Esophagus (tissue), 2 donors: ENCODE measurements around the gene GABRD. TPM values are rescaled to one million over a fixed set of nuclear protein-coding genes. Genes with fewer than 3 reads are reported as not detected.

ENCODE experiments used
- H3K27ac ChIP-seq, 2 donors: one replicate each; pipeline ENCODE4 v1.5.1; 2013; ENCODE audit warnings: low read depth in 2 of 2, mild to moderate bottlenecking in 2 of 2, inconsistent platforms in 1 of 2, low read length in 1 of 2, moderate library complexity in 1 of 2
- H3K27me3 ChIP-seq, 2 donors: one replicate each; pipeline ENCODE4 v1.6.1; 2013; ENCODE audit warnings: low read length in 2 of 2, control low read depth in 1 of 2, mild to moderate bottlenecking in 1 of 2; ENCODE audit not compliant: insufficient read depth in 2 of 2, control insufficient read depth in 1 of 2
- H3K36me3 ChIP-seq, 2 donors: one replicate each; pipeline ENCODE4 v1.6.1; 2013; ENCODE audit warnings: low read length in 1 of 2; ENCODE audit not compliant: control insufficient read depth in 2 of 2, insufficient read depth in 2 of 2
- H3K4me1 ChIP-seq, 2 donors: one replicate each; pipeline ENCODE4 v1.6.1; 2013; ENCODE audit warnings: low read length in 1 of 2; ENCODE audit not compliant: control insufficient read depth in 2 of 2, insufficient read depth in 2 of 2
- H3K4me3 ChIP-seq, 2 donors: one replicate each; pipeline ENCODE4 v1.5.1; 2013; ENCODE audit warnings: low read length in 2 of 2, mild to moderate bottlenecking in 2 of 2, low read depth in 1 of 2, moderate library complexity in 1 of 2
- H3K9me3 ChIP-seq, 2 donors: one replicate each; pipeline ENCODE4 v1.6.1; 2013; ENCODE audit warnings: mild to moderate bottlenecking in 2 of 2, low read depth in 1 of 2, low read length in 1 of 2, moderate library complexity in 1 of 2; ENCODE audit not compliant: control insufficient read depth in 2 of 2, insufficient read depth in 1 of 2
- WGBS, 2 donors: extraction: QIAGEN DNeasy Blood & Tissue Kit; methylation state at CpG; one replicate each; pipeline ENCODE4 v1.1.7; 2013; 5-methylcytosine and 5-hydroxymethylcytosine counted together
- polyA plus RNA-seq, 2 donors: library from polyadenylated mRNA; stranded (reverse); fragments of 200-250 nt; gene quantifications; one replicate each; pipeline ENCODE4 v1.2.3, GENCODE V29; 2013
- donor health status: healthy with polysubstance abuse.
- donor health status: Bipolar disorder and iron deficiency.

GABRD gene
- polyA plus RNA-seq, result under 1 TPM; 0.27 to 0.90 TPM

GRCh38 chr1:2019172-2019543, at the start of gene GABRD:
Gene GABRD, plus strand, starts transcription at chr1:2019345. Its CDS starts 79 bp downstream, at chr1:2019424.
- H3K36me3 ChIP-seq, result no peaks in the 10 kb centered on the region
- H3K9me3 ChIP-seq, result no peaks in the 10 kb centered on the region
- H3K4me3 ChIP-seq, result peak within 1 kb of the TSS in 1 of 2 donors; percentile 39
- H3K27ac ChIP-seq, result no peak within 1 kb of the TSS
- WGBS, 2 donors, result 0 to 2% methylated on average over 19 to 49 of the region's 60 CpGs
- peaks cover 1 to 7% of the 10 kb centered on the region in 2 donors for H3K4me1 ChIP-seq
- H3K27me3 ChIP-seq, result peaks cover 0 to 18% of the 10 kb centered on the region in 2 donors

- 47 to 58% methylated on average over 10 of the region's 10 CpGs for WGBS, 2 donors
- H3K4me1 ChIP-seq, result peaks cover 0 to 9% of the 10 kb centered on the region in 2 donors
- peak overlapping the region in 1 of 2 donors; percentile 5 for H3K27ac ChIP-seq
- H3K9me3 ChIP-seq, result peaks cover 0 to 13% of the 10 kb centered on the region in 2 donors
- no peaks in the 10 kb centered on the region for H3K36me3 ChIP-seq
- H3K27me3 ChIP-seq, result no peaks in the 10 kb centered on the region
- no peak overlapping the region for H3K4me3 ChIP-seq
These were observed 49.6 kb upstream of the GABRD start for GRCh38 chr1:1969505-1969900.

- Histone ChIP-seq H3K9me3 (peaks cover 0 to 13% of the 10 kb centered on the region in 2 donors), H3K4me1 (peaks cover 0 to 9% of the 10 kb centered on the region in 2 donors), H3K4me3 (no peak overlapping the region), H3K36me3 (no peaks in the 10 kb centered on the region), H3K27ac (no peak overlapping the region), H3K27me3 (no peaks in the 10 kb centered on the region)
- WGBS, 2 donors, result 55 to 62% methylated on average over 26 to 29 of the region's 29 CpGs
These were observed 49.0 kb upstream of the GABRD start for GRCh38 chr1:1969953-1970716.

GRCh38 chr1:1971017-1971416, 48.1 kb upstream of the GABRD start:
- H3K4me3 ChIP-seq, result no peak overlapping the region
- 90 to 95% methylated on average over 17 of the region's 17 CpGs for WGBS, 2 donors
- H3K36me3 ChIP-seq, result no peaks in the 10 kb centered on the region
- H3K4me1 ChIP-seq, result peaks cover 0 to 9% of the 10 kb centered on the region in 2 donors
- H3K27ac ChIP-seq, result no peak overlapping the region
- H3K27me3 ChIP-seq, result no peaks in the 10 kb centered on the region
- H3K9me3 ChIP-seq, result peaks cover 0 to 13% of the 10 kb centered on the region in 2 donors

GRCh38 chr1:1971688-1972087, 47.5 kb upstream of the GABRD start:
- no peak overlapping the region for H3K27ac ChIP-seq
- H3K36me3 ChIP-seq, result no peaks in the 10 kb centered on the region
- peaks cover 0 to 13% of the 10 kb centered on the region in 2 donors for H3K9me3 ChIP-seq
- H3K27me3 ChIP-seq, result no peaks in the 10 kb centered on the region
- no peak overlapping the region for H3K4me3 ChIP-seq
- H3K4me1 ChIP-seq, result peaks cover 0 to 9% of the 10 kb centered on the region in 2 donors
- 91% methylated on average over 21 of the region's 21 CpGs for WGBS, 2 donors

GRCh38 chr1:1972976-1973715, 46.0 kb upstream of the GABRD start:
- no peak overlapping the region for H3K4me3 ChIP-seq
- peaks cover 0 to 13% of the 10 kb centered on the region in 2 donors for H3K9me3 ChIP-seq
- H3K4me1 ChIP-seq, result peaks cover 0 to 8% of the 10 kb centered on the region in 2 donors
- H3K27me3 ChIP-seq, result no peaks in the 10 kb centered on the region
- 76 to 80% methylated on average over 22 of the region's 22 CpGs for WGBS, 2 donors
- no peak overlapping the region for H3K27ac ChIP-seq
- no peaks in the 10 kb centered on the region for H3K36me3 ChIP-seq

- 81 to 85% methylated on average over 34 of the region's 34 CpGs for WGBS, 2 donors
- H3K4me1 ChIP-seq, result peaks cover 0 to 7% of the 10 kb centered on the region in 2 donors
- H3K9me3 ChIP-seq, result peaks cover 0 to 15% of the 10 kb centered on the region in 2 donors
- no peak overlapping the region for H3K4me3 ChIP-seq
- H3K27ac ChIP-seq, result no peak overlapping the region
- no peaks in the 10 kb centered on the region for H3K36me3 ChIP-seq
- H3K27me3 ChIP-seq, result no peaks in the 10 kb centered on the region
These were observed 45.2 kb upstream of the GABRD start for GRCh38 chr1:1973716-1974642.

- Histone ChIP-seq H3K27me3 (no peaks in the 10 kb centered on the region), H3K36me3 (no peaks in the 10 kb centered on the region), H3K27ac (no peak overlapping the region), H3K4me1 (peaks cover 0 to 10% of the 10 kb centered on the region in 2 donors), H3K9me3 (peaks cover 0 to 19% of the 10 kb centered on the region in 2 donors), H3K4me3 (no peak overlapping the region)
- 80 to 86% methylated on average over 22 of the region's 22 CpGs for WGBS, 2 donors
These were observed 44.3 kb upstream of the GABRD start for GRCh38 chr1:1974834-1975233.

GRCh38 chr1:1975535-1975934, 43.6 kb upstream of the GABRD start:
- H3K9me3 ChIP-seq, result peaks cover 0 to 19% of the 10 kb centered on the region in 2 donors
- H3K27me3 ChIP-seq, result no peaks in the 10 kb centered on the region
- H3K4me3 ChIP-seq, result no peak overlapping the region
- H3K4me1 ChIP-seq, result peaks cover 0 to 4% of the 10 kb centered on the region in 2 donors
- WGBS, 2 donors, result 74 to 80% methylated on average over 14 of the region's 14 CpGs
- H3K27ac ChIP-seq, result no peak overlapping the region
- no peaks in the 10 kb centered on the region for H3K36me3 ChIP-seq
